Breast epithelium (tissue), 3 donors: ENCODE data around the gene HIPK1.

Experiments used
- POLR2A ChIP-seq: fragments of 450-650 bp; IDR thresholded peaks from one replicate; pipeline ENCODE4 v1.6.1; 2016; ENCODE audit warnings: antibody characterized with exemption, mild to moderate bottlenecking, moderate library complexity
- TF ChIP-seq, protein P1 (sequence below), 3 donors: fragments of 450-650 bp; IDR thresholded peaks; one replicate each; pipeline ENCODE4 v1.5.1; 2016 to 2017; ENCODE audit warnings: antibody characterized with exemption in 3 of 3, mild to moderate bottlenecking in 3 of 3, moderate library complexity in 3 of 3

DNA sequence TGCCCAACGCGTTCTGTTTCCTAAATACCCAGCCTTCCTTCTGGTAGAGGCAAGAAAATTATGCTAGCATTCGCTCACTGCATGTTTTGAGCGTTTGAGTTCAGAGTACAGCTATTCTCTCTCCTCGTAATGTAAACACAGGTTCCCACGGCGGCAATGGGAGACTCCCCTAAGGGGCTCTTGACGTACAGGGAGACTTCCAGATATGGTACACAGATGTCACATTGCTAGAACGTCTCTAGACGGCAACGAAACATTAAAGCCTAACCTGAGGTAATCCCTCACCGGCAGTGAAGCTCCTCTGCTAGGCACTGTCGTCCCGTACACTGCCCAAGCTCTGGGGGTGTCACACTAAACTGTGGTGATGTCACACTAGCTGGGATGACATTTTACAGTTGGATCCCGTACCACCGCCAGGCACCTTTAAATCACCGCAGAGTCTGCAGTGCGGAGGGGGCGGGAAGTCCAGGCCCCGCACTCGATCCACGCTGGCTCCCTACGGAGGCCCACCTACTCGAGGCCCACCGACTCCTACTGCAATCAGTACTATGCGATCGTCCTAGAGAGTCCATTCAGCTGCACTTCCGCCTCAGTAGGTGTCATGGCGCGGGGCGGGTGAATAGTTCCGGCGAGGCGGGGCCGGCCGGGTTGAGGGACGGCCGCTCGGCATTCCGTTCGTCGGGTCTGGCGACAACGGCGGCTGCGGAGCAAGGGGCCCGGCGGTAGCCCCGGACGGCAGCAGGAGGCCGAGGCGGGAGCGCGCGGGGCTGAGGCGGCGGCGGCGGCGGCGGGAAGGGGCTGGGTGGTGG, at the start of gene HIPK1:
- TF ChIP-seq, protein P1, sequence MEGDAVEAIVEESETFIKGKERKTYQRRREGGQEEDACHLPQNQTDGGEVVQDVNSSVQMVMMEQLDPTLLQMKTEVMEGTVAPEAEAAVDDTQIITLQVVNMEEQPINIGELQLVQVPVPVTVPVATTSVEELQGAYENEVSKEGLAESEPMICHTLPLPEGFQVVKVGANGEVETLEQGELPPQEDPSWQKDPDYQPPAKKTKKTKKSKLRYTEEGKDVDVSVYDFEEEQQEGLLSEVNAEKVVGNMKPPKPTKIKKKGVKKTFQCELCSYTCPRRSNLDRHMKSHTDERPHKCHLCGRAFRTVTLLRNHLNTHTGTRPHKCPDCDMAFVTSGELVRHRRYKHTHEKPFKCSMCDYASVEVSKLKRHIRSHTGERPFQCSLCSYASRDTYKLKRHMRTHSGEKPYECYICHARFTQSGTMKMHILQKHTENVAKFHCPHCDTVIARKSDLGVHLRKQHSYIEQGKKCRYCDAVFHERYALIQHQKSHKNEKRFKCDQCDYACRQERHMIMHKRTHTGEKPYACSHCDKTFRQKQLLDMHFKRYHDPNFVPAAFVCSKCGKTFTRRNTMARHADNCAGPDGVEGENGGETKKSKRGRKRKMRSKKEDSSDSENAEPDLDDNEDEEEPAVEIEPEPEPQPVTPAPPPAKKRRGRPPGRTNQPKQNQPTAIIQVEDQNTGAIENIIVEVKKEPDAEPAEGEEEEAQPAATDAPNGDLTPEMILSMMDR (IDR thresholded peaks at IDR 0.05) = peak in 2 of 3 donors; percentile 22 to 40
- peak; percentile 49 for TF ChIP-seq POLR2A
